ENCODE results near the gene OPA3.
A peak's percentile ranks its signal among the peaks of the same experiment; 100 is the strongest.

The OPA3 gene

DNA sequence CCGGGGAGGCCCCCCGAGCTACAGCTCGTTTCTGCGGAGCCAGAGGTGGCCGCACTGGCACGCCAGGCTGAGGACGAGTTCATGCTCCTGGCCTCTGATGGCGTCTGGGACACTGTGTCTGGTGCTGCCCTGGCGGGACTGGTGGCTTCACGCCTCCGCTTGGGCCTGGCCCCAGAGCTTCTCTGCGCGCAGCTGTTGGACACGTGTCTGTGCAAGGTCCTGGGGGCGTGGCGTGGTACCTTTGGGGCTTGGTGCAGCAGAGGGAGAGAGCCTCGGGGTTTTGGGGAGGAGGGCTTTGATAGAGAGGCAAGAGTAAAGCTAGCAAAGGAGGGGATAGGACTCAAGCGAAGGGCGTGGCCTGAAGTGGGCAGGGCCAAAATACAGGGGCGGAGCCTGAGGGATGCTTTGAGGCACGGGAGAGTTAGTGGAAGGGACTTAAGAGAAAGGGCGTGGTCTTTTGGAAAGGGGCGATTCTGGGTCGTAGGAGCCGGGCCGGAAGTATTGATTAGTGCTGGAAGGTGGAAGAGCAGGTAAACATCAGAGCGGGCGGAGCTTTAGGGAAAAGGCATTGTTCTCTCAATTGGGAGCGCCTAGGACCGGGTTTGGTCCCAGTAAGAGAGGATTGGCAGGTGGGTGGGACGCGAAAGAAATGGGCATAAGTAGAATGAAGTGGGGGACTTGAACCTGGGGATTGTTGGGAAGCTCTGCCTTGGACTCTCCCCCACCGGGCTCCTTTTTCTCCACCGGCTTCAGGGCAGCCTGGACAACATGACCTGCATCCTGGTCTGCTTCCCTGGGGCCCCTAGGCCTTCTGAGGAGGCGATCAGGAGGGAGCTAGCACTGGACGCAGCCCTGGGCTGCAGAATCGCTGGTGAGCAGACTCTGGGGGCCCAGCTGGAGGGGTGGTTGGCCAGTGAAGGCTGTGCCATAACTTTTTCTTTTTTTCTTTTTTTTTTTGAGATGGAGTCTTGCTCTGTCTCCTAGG, 85.1 kb downstream of the OPA3 start:
- Histone ChIP-seq H4K20me1 (ENCODE audit: insufficient read depth, low read length) (no peaks in the 10 kb centered on the region), H3K4me1 (ENCODE audit: insufficient read depth, low read length, severe bottlenecking) (peaks cover 40% of the 10 kb centered on the region), H3K9me2 (ENCODE audit: low read depth, low read length) (no peaks in the 10 kb centered on the region), H3K9me3 (ENCODE audit: low read length) (no peaks in the 10 kb centered on the region), H2AFZ (ENCODE audit: low read length) (no peak overlapping the region), H3K36me3 (ENCODE audit: insufficient read depth, low read length) (no peaks in the 10 kb centered on the region), H3K4me3 (ENCODE audit: low read depth, low read length, poor library complexity, severe bottlenecking) (no peak overlapping the region), H3F3A (ENCODE audit: insufficient read depth, low read length) (0 out of 2 replicates have a peak, but pooled peaks cover 5% of the 10 kb centered on the region), H3K27me3 (ENCODE audit: insufficient read depth, low read length) (0 out of 2 replicates have a peak, but pooled peaks cover 4% of the 10 kb centered on the region), H3K9ac (ENCODE audit: low read length) (no peak overlapping the region), H3K27ac (ENCODE audit: low read depth, low read length, poor library complexity, severe bottlenecking) (no peak overlapping the region), H3K4me2 (ENCODE audit: low read length) (no peak overlapping the region), H3K79me2 (ENCODE audit: insufficient read depth, low read length) (no peaks in the 10 kb centered on the region)
- no peak for TF ChIP-seq CTCF (IDR thresholded peaks at IDR 0.05; ENCODE audit: low read length)

- Histone ChIP-seq H3K9ac (ENCODE audit: low read length) (peak within 1 kb of the TSS; percentile 48), H2AFZ (ENCODE audit: low read length) (no peak within 1 kb of the TSS), H3K9me3 (ENCODE audit: low read length) (no peaks in the 10 kb centered on the region), H3K79me2 (ENCODE audit: insufficient read depth, low read length) (no peaks in the 10 kb centered on the region), H3K36me3 (ENCODE audit: insufficient read depth, low read length) (no peaks in the 10 kb centered on the region), H3K4me1 (ENCODE audit: insufficient read depth, low read length, severe bottlenecking) (peaks cover 40% of the 10 kb centered on the region), H4K20me1 (ENCODE audit: insufficient read depth, low read length) (no peaks in the 10 kb centered on the region), H3K4me2 (ENCODE audit: low read length) (peak within 1 kb of the TSS; percentile 75), H3K27me3 (ENCODE audit: insufficient read depth, low read length) (0 out of 2 replicates have a peak, but pooled peaks cover 4% of the 10 kb centered on the region), H3K4me3 (ENCODE audit: low read depth, low read length, poor library complexity, severe bottlenecking) (peak within 1 kb of the TSS; percentile 58), H3F3A (ENCODE audit: insufficient read depth, low read length) (0 out of 2 replicates have a peak, but pooled peaks cover 5% of the 10 kb centered on the region), H3K9me2 (ENCODE audit: low read depth, low read length) (no peaks in the 10 kb centered on the region), H3K27ac (ENCODE audit: low read depth, low read length, poor library complexity, severe bottlenecking) (peak within 1 kb of the TSS; percentile 15)
- TF ChIP-seq CTCF (IDR thresholded peaks at IDR 0.05; ENCODE audit: low read length) (peak; percentile 29; the same call in 1 of the 2 replicates), EZH2 (IDR thresholded peaks at IDR 0.05; ENCODE audit: borderline replicate concordance, low read length) (no peak)
Measured at GRCh38 chr19:45498411-45499195, 86.0 kb downstream of the OPA3 start, which contains the start of gene PPM1N. PPM1N (plus strand) TSS chr19:45498443; CDS start chr19:45498473, 30 bp downstream.

GRCh38 chr19:45497791-45498190, 86.8 kb downstream of the OPA3 start:
- peaks cover 44% of the 10 kb centered on the region for H3K4me1 ChIP-seq (ENCODE audit: insufficient read depth, low read length, severe bottlenecking)
- H3K9me3 ChIP-seq (ENCODE audit: low read length), result no peaks in the 10 kb centered on the region
- H3F3A ChIP-seq (ENCODE audit: insufficient read depth, low read length), result 0 out of 2 replicates have a peak, but pooled peaks cover 5% of the 10 kb centered on the region
- no peak for TF ChIP-seq EZH2 (IDR thresholded peaks at IDR 0.05; ENCODE audit: borderline replicate concordance, low read length)
- no peak for TF ChIP-seq CTCF (IDR thresholded peaks at IDR 0.05; ENCODE audit: low read length)
- H3K27ac ChIP-seq (ENCODE audit: low read depth, low read length, poor library complexity, severe bottlenecking), result peak overlapping the region; percentile 15
- 0 out of 2 replicates have a peak, but pooled peaks cover 4% of the 10 kb centered on the region for H3K27me3 ChIP-seq (ENCODE audit: insufficient read depth, low read length)
- H2AFZ ChIP-seq (ENCODE audit: low read length), result no peak overlapping the region
- no peaks in the 10 kb centered on the region for H3K79me2 ChIP-seq (ENCODE audit: insufficient read depth, low read length)
- H3K9ac ChIP-seq (ENCODE audit: low read length), result no peak overlapping the region
- no peaks in the 10 kb centered on the region for H4K20me1 ChIP-seq (ENCODE audit: insufficient read depth, low read length)
- H3K4me3 ChIP-seq (ENCODE audit: low read depth, low read length, poor library complexity, severe bottlenecking), result peak overlapping the region; percentile 35
- H3K36me3 ChIP-seq (ENCODE audit: insufficient read depth, low read length), result no peaks in the 10 kb centered on the region
- no peaks in the 10 kb centered on the region for H3K9me2 ChIP-seq (ENCODE audit: low read depth, low read length)
- peak overlapping the region; percentile 57 for H3K4me2 ChIP-seq (ENCODE audit: low read length)

Data from OCI-LY1 (cell line).